ENCODE data around the gene TBC1D22A. TPM values are rescaled to one million over a fixed set of nuclear protein-coding genes. Genes with fewer than 3 reads are reported as not detected.
A peak's percentile ranks its signal among the peaks of the same experiment; 100 is the strongest.

Gene TBC1D22A
- total and polyA plus RNA-seq, 8 donors = 14.4 to 33.5 (median 15.7) TPM

DNA sequence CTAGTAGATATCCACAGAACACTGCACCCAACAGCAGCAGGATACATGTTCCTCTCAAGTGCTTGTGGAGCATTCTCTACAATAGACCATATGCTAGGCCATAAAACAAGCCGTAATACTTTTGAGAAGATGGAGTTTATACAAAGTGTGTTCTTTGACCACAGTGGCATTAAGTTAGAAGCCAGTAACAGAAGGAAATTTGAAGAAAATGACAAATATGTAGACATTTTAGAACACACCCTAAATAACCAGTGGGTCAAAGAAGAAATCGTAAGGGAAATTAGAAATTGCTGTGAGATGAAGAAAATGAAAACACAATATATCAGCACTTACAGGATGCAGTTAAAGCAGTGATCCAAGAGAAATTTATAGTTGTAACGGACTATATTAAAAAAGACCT is 163.4 kb downstream of the TBC1D22A start:
- H3K4me1 ChIP-seq = no peaks in the 10 kb centered on the region
- H3K27ac ChIP-seq = no peak overlapping the region
- H3K36me3 ChIP-seq = peaks cover 0 to 4% of the 10 kb centered on the region in 2 donors
- intact Hi-C loops (cut with DNase I) = no loop called here
- H3K27me3 ChIP-seq = no peaks in the 10 kb centered on the region
- no peak for DNase-seq
- ATAC-seq = no peak
- TF ChIP-seq, protein P1, sequence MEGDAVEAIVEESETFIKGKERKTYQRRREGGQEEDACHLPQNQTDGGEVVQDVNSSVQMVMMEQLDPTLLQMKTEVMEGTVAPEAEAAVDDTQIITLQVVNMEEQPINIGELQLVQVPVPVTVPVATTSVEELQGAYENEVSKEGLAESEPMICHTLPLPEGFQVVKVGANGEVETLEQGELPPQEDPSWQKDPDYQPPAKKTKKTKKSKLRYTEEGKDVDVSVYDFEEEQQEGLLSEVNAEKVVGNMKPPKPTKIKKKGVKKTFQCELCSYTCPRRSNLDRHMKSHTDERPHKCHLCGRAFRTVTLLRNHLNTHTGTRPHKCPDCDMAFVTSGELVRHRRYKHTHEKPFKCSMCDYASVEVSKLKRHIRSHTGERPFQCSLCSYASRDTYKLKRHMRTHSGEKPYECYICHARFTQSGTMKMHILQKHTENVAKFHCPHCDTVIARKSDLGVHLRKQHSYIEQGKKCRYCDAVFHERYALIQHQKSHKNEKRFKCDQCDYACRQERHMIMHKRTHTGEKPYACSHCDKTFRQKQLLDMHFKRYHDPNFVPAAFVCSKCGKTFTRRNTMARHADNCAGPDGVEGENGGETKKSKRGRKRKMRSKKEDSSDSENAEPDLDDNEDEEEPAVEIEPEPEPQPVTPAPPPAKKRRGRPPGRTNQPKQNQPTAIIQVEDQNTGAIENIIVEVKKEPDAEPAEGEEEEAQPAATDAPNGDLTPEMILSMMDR (IDR thresholded peaks at IDR 0.05) = no peak
- H3K4me3 ChIP-seq = no peak overlapping the region
- H3K9me3 ChIP-seq = peaks cover 0 to 6% of the 10 kb centered on the region in 2 donors

DNA sequence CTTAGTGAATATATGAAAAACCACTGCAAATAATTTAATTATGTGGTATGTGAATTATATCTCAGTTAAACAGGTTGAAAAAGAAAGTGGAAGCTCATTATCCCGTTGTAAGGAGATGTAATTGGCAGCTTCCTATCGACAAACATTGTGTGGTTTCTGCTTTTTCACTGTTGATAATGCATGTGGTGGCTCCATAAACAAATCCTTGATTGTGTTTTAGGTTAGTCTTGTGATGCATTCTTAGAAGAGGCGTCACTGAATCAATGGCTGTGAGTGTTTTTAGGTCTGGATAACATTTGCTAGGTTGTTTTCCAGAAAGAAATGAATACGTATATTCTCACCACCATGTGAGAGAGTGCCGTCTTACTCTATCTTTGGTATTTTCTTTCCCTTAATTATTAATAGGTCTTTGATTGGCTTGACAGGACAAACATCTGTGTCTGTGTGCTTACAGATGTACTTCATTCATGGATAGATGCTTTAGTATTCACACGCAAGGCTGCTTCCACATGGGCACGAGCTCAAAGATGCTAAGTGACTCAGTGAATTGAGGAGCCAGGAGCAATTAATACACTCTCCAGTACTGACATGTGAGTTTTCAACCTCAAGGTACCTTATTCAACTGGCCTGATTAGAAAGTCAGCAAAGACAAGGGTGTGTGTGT is 166.7 kb downstream of the TBC1D22A start:
- Histone ChIP-seq H3K27me3 (no peaks in the 10 kb centered on the region), H3K27ac (no peak overlapping the region), H3K4me1 (peaks cover 0 to 8% of the 10 kb centered on the region in 2 donors), H3K4me3 (no peak overlapping the region), H3K36me3 (peaks cover 0 to 4% of the 10 kb centered on the region in 2 donors), H3K9me3 (no peaks in the 10 kb centered on the region)
- no peak for DNase-seq
- intact Hi-C loops (cut with DNase I) = no loop called here
- no peak for ATAC-seq
- TF ChIP-seq, protein P1 (IDR thresholded peaks at IDR 0.05) = no peak

GRCh38 chr22:46929710-46930204 is 167.3 kb downstream of the TBC1D22A start:
- H3K9me3 ChIP-seq = no peaks in the 10 kb centered on the region
- peaks cover 0 to 14% of the 10 kb centered on the region in 2 donors for H3K4me1 ChIP-seq
- H3K27ac ChIP-seq = no peak overlapping the region
- peaks cover 0 to 4% of the 10 kb centered on the region in 2 donors for H3K36me3 ChIP-seq
- ATAC-seq (no peak), DNase-seq (no peak)
- H3K4me3 ChIP-seq = no peak overlapping the region
- TF ChIP-seq, protein P1 (IDR thresholded peaks at IDR 0.05) = no peak
- intact Hi-C loops (cut with DNase I) = no loop called here
- H3K27me3 ChIP-seq = no peaks in the 10 kb centered on the region

- ATAC-seq (peak; percentile 42), DNase-seq (no peak)
- H3K36me3 ChIP-seq = peaks cover 0 to 4% of the 10 kb centered on the region in 2 donors
- H3K9me3 ChIP-seq = no peaks in the 10 kb centered on the region
- no peak overlapping the region for H3K4me3 ChIP-seq
- no peak overlapping the region for H3K27ac ChIP-seq
- no peaks in the 10 kb centered on the region for H3K27me3 ChIP-seq
- TF ChIP-seq, protein P1 (IDR thresholded peaks at IDR 0.05) = no peak
- peaks cover 0 to 30% of the 10 kb centered on the region in 2 donors for H3K4me1 ChIP-seq
- intact Hi-C loops (cut with DNase I) = no loop called here
Measured at GRCh38 chr22:46931414-46931813, 169.0 kb downstream of the TBC1D22A start.

- ATAC-seq (no peak), DNase-seq (no peak)
- Histone ChIP-seq H3K4me3 (no peak overlapping the region), H3K9me3 (no peaks in the 10 kb centered on the region), H3K27ac (no peak overlapping the region), H3K4me1 (peaks cover 0 to 32% of the 10 kb centered on the region in 2 donors), H3K27me3 (no peaks in the 10 kb centered on the region), H3K36me3 (peaks cover 0 to 4% of the 10 kb centered on the region in 2 donors)
- intact Hi-C loops (cut with DNase I) = no loop called here
- TF ChIP-seq, protein P1 (IDR thresholded peaks at IDR 0.05) = no peak
Measured at GRCh38 chr22:46931881-46932280, 169.4 kb downstream of the TBC1D22A start.

All from left lung (tissue), 10 donors.